Forelimb muscle (tissue), 1 donor: ENCODE results near the gene PARD3. TPM values are rescaled to one million over a fixed set of nuclear protein-coding genes. Genes with fewer than 3 reads are reported as not detected.

Source experiments
- DNase-seq: peaks from one replicate; pipeline ENCODE4 v3.0.0-alpha.2; 2013; ENCODE audit warnings: low read depth
- polyA plus RNA-seq: library from polyadenylated mRNA; unstranded; fragments of 120-200 nt; gene quantifications from one replicate; pipeline ENCODE4 v1.2.1, GENCODE V29; 2013; ENCODE audit not compliant: insufficient read length

Gene PARD3
- polyA plus RNA-seq, 1 donor = 40.0 TPM

DNA sequence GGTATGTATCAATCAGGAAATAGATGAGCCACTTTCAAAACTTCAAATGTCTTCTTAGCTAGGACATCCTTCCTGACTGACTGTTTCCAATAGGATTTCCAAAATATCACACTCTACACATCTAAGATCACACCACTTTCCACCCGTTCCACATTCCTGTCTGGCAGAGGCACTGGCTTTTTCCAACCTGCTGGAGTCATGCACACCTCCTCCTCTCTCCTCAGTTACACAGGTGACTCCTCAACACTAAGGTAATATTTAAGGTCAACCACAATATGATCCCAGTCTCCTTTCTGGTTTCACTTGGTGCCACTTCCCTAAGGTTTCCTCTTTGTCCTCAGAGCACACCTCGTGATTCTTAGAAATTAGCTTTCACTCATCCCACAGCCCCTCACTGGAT, 196.5 kb downstream of the PARD3 start:
- DNase-seq = no peak

DNA sequence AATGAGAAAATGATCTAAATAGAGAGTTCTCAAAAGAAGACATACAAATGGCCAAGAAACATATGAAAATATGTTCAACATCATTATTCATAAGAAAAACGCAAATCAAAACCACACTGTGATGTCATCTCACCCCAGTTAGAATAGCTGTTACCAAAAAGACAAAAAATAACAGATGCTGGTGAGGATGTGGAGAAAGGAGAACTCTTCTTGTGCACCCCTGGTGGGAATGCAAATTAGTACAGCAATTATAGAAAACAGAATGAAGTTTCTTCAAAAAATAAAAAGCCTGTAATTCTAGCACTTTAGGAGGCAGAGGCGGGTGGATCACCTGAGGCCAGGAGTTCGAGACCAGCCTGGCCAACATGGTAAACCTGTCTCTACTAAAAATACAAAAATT, 199.3 kb downstream of the PARD3 start:
- DNase-seq = no peak

DNA sequence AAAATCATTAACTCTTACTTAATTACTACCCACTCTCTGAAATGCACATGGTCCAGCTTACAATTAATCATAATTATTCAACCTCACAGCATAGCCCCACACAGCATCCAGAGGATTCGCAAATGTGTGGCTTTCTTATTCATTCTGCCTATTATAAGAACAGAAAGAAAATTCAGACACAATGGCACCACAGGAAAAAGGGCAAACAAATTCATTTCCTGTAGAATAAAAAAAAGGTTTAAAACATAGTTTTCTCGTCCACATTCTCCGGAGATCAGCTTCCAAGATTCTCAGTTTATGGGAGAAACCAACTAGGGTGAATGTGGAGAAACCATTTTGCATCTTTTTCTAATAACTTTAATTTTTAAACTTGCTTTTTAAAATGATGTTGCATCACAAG, 201.6 kb downstream of the PARD3 start:
- no peak for DNase-seq

DNA sequence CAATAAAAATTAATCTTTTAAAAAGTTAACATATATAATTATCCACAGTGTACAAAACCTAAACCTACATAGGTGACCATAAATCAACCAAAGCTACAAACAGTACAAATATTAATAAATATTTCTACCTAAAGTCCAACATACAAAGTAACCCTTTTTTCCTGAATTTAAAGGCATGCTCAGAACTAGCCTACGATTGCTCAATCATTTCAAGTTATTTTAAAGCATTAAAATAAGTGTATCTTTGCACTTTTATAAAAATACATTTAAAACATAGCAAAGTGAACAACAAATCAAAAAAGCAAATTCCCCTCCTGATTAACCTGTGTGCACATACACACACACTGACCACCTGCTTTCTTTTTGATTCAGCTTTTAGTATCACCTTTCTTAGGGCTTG, 202.2 kb downstream of the PARD3 start:
- DNase-seq = no peak

DNA sequence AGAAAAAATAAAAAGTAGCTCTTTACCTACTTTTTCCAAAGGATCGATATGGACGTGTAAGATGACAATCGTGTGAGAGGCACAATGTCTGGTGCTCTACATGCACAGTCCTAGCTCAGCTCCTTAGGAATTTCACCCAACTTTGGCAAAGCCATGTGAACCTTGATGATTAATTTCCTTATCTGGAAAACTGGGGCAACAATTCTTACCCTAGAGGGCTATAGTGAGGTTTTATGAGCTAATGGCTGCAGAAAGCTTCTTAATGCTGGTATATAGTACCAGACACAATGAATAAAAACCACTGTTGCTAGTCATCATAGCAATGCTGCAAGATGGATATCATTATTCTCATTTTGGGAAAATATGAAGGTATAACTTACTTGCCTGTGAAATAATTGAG, 202.7 kb downstream of the PARD3 start:
- DNase-seq = no peak

DNA sequence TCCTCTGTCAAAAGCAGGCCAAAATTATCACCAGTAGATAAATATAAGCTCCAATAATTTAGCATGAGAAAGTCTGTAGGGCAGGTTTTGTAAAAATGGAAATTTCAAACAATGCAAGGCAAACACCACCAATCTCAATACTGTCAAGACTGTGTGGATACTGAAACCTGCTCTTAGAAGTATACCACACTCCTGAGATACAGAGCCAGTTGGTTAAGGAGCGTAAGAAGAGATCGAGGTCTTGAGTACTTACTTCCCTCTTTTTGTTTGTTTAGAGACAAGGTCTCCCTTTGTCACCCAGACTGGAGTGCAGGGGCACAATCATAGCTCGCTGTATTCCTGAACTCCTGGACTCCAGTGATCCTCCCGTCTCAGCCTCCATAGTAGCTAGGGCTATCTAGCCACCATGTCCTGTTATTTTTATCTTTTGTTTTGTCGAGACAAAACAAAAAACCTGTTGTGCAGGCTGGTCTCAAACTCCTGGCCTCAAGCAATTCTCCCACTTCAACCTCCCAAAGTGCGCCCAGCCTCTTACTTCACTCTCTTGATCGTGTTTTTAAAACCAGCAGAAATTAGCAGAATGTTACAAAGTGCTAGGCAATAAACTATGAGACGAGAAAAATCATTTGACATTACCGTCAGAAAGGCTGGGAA, 205.7 kb downstream of the PARD3 start:
- no peak for DNase-seq

DNA sequence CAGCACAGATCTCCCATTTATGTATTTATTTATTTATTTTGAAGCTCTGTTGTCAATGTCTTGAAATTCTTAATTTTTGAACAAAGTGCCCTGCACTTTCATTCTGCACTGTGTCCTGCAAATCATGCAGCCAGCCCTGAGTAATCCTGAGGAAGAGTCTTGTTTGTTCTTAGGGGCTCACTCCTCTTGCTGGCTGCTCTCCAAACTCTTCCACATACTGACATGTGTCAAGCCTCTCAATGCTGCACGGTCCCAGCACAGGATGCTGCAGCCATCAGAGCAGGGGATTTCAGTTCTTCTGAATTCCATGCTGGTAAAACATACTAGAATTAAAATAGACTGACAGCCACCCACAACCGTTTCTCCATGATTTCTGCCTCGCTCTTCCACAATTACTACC, 207.2 kb downstream of the PARD3 start:
- no peak for DNase-seq

DNA sequence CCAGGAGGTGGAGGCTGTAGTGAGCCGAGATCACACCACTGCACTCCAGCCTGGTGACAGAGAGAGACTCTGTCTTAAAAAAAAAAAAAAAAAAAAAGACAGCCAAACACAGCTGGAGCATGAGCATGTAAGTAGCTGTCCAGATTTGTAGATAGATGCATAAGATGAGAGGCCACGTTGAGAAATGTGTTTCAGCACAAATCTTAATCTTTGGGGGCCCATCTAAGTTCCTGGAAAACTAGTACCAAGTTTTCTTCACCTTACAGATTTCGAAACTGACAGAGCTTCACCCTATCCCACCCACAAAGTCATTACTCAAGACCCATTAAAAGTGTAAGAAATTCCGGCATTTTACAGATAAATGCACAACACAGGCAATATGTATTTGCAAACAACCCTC, 208.2 kb downstream of the PARD3 start:
- no peak for DNase-seq

DNA sequence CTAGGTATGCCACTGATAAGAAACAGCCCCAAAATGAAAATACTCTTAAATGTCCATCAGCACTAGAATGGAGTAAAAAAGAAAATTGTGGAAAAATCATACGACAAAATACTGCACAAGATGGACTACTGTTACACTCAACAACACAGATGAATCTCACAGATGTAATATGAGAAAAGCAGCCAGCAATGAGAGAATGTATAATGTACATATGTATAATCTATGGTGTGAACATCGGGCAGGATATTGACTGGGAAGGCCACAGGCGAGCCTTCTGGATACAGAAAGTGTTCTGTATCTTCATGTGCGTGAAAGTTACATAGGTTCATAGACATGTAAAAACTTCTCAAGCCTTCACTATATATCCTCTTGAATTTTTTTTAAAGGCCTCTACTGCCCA, 212.6 kb downstream of the PARD3 start:
- no peak for DNase-seq

DNA sequence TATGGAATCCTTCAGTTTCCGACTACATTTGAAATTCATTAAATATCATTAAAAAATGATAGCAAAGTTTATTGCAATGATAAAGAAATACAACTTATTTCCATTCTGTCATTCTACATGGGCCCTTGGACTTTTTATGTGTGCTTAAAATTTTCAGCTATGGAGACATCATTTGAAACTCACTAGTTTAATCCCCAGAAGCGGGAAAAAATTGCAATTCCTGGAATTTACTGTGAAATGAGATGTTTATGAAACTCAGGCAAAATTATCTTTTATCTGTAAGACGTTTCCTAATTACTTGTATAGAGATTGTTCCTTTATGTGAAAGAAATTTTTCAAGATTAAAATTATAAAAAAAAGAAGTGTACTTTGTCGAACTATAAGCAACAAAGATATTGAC, 213.4 kb downstream of the PARD3 start:
- no peak for DNase-seq

DNA sequence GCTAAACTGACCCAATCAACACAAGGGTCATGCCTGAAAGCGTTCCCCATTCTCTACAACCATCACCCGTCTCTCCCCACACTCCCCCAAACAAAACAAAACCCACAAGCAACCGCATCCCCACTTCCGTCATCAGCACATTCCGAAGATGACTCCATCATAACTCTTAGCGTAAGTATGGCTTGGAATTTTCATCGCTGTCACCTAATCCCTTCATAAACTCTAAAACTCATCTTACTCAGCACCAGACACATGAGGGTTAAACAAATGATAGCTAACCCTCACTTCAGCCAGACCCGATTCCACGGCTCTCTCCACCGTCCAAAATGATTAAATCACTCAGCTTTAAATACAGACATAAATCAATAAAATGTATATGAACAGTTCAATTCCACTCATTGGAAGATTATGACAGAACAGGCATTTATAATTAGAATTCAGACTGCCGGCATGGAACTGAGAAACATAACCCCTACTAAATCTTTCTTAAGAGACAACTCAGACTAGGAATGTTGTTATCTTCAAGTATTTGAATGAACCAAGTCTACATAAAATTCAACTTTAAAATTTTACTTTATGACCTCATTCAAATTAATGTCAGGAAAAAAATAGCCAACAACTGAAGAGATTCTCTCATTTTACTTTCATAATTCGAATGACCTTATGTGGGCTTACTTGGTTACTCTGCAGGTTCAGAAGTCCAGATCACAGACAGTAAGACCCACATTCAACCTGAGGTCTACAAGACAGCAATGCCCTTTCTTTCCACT, 215.9 kb downstream of the PARD3 start:
- no peak for DNase-seq

DNA sequence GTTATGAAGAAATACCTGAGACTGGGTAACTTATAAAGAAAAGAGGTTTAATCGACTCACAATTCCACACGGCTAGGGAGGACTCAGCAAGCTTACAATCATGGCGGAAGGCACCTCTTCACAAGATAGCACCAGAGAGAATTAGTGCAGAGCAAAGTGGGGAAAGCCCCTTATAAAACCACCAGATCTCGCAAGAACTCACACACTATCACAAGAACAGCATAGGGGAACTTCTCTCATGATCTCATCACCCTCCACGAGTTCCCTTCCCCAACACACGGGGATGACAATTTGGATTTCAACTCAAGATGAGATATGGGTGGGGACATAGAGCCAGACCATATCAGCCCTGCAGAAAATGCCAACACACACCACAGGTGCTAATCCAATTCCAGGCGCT, 218.7 kb downstream of the PARD3 start:
- no peak for DNase-seq

DNA sequence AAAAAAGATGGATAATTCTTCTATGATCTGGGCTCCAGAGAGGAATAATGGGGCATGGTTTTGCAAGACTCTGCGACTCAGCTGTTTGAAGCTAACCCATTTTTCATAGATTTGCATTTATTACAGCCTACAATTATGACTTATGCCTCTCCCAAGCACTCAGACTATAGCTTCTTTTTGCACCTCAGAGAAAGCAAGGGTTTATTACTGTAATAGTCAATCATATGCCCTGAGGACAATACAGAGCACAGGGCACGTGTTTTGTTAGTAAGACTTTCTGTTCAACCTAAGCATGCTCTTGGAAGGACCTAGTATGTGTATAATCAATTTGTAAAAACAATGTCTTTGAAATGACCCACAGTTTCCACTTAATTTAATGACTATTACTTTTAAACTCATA, 221.2 kb downstream of the PARD3 start:
- no peak for DNase-seq

DNA sequence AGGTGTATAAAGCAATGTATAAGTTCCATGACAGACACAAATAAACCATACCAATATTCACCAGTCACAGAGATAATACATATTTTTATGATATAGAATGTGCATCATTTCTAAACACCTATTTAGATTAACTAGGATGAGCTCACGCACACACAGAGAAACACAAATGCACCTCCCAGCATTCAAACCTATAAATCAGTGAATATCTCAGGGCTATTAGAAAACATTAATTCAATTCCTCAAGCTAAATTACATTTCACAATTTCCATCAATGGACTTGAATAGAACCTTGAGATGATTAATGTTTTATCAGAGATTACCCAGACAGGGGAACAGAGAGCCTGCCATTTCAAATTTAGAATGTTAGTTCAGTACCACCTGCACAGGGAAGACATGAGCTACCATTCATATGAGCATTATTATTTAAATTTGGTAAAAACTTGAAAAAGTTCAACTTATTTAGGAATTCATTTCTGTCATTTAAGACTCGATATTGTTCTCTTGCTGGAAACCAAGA, 221.7 kb downstream of the PARD3 start:
- no peak for DNase-seq

DNA sequence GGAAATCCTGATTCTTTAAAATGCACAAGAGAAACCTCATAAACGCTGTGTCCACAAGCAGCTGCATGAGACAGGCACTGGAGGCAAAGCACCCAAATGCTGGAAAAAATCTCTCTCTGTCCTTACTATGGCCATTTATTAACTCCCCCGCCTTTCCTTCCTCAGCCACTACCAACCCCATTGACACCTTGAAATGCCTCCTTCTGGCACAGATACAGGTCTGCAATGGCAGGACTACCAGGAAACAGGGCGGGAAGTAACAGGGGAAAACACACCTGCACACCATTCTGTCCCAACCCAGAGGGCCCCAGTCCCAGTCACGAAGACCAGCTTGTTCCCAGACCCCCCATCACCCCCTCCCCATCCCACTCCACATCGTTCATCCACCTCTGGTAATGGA, 224.3 kb downstream of the PARD3 start:
- no peak for DNase-seq

DNA sequence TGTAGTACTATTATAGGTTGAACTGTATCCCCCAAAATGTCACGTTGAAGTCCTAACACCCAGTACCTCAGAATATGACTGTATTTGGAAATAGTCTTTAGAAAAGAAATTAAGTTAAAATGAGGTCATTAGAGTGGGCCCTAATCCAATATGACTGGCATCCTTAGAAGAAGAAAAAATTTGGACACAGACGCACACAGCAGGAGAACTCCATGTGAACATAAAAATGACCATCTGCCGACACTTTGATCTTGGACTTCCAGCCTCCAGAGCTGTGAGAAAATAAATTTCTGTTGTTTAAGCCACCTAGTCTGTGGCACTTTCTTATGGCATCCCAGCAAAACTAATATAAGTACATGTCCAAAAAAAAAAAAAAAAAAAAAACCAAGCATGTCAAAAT, 225.8 kb downstream of the PARD3 start:
- DNase-seq = no peak

DNA sequence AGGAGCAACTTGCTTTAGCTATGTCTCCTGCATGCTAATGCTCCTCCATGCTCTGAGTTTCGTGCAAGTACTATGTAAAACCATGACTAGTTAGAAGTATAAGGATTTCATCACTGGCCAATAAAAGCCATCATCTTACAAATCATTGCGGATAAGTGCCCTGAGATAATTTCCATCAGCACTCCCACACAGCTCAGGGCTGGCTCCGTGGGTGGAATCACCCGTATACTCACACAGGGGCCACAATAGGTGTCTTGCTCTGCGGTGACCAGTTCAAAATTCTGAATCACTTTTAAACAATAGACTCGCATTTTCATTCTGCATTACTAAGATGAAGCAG, 227.4 kb downstream of the PARD3 start:
- no peak for DNase-seq

DNA sequence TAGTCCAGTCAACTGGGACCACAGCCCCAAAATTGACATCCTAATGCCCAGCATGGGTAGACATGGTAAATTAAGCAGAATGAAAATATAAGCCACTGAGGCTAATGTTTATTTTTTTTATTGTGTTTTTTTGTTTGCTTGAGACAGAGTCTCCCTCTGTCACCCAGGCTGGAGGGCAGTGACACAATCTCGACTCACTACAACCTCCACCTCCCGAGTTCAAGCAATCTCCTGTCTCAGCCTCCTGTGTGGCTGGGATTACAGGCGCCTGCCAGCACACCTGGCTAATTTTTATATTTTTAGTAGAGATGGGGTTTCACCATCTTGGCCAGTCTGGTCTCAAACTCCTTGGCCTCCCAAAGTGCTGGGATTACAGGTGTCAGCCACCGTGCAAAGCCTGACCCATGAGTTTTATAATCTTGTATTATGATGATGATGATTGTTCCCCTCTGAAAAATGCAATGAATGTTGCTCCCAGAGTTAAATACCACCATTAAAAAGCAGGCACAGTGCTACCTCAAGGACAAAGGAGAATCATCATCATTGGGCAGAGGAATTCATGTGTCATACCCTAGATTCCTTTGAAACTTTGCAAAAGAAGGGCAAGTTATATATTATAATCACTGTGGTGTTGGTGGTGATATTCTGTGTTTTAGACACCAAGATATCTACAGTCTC, 228.0 kb downstream of the PARD3 start:
- DNase-seq = no peak

DNA sequence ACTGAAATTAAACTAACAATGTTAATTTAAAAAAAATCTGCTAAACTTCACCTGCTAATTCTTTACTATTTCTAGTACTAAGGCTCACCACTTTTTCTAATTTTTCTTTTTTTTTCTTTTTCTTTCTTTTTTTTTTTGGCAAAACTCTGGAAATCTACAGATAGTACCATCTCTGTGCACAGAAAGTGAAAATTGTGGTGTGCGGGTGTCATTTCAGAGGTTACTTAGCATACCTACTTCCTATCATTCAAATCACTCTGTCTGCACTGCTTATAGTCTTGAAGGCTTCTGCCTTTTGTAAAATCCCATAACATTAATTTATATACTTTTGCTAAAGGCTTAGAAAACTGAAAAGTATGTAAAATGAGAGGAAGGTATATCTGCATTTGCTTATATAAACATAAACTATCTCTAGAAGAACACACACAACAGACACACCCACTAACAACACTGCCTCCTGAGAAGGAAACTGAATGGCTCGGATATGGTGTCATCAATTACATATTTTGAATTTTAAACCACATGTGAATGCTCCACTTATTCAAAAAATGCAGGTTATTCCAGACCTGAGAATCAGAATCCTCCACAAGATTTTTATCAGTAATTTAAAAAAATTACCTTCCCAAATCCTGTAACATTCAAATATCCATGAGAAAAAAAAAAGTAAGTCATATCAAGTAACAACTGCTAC, 229.5 kb downstream of the PARD3 start:
- no peak for DNase-seq

DNA sequence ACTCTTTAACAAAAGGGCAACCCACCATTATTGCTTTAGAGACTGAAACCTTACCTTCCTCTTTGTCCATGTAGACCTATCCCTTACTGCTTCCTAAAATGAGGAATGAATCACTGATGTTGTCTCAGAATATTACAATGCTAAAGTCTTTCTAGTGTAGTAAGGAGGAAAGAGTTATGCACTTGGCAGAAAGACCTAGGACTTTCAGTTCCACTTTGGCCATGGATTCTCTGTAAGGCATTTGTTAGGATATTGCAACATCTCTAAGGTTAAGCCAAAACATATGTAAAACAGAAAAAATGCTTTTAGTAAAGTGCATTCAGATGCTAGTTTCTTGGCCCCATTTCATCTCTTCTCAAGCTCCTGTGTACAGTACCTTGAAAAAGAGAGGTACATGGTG, 230.9 kb downstream of the PARD3 start:
- peak; percentile 80 for DNase-seq

DNA sequence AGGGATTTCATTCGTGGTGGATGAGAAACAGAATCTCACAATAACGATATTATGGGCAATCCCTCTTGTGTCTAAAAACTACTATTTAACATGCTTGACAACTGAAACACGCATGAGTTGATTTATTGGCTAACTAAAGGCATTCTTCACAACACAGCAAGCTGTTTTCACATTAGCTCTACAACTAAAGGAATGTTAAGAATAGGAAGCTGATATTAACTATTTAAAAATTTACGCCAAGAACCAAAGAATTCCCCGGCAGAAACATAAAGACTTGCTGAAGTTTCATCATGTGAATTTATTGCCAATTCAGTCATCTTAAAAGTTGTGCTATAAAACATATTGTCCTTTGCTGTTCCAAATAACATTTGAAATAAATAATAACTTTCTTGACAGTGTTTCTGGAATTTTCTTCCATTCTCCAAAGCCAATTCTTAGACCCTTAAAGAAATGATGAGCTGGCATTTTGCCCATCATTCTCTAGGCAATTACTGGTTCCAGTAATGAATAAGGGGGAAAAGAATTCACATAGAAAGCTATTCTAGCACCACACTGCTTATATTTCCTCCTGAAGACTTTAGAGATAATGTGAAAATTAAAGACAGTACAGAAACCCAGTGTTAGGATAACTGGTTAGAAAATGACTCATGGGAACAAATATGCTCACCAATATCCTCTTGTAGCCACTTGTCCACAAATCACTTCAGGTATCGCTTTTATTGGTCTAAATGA, 233.1 kb downstream of the PARD3 start:
- peak; percentile 61 for DNase-seq

DNA sequence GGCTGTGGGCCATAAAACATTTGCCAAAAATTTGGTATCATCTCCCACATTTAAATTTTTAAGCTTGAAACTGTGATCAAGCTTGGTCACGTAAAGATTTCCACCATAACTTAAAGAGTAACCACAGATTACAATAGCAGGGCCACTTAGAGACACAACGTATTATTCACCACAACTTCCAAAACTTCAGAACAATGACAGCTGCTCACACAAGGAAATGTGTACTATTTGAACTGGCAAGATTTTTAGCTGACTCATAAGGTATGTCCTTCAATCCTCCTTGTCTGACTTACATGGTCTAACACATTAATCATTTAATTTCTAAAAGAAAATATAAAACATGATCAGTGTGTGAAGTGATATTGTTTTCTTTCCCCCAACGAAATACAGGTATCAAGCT, 234.5 kb downstream of the PARD3 start:
- DNase-seq = no peak
